WI38 (cell line): ENCODE data around the gene RBM33.

Source experiments
- H3K4me3 ChIP-seq: 2 replicates; pipeline ENCODE4 v1.5.1; 2011; ENCODE audit warnings: low read depth, mild to moderate bottlenecking, control low read depth, low read length
- TF ChIP-seq, protein P1 (sequence below): IDR thresholded peaks from 2 replicates; pipeline ENCODE4 v1.5.1; 2012; ENCODE audit warnings: low read depth, mild to moderate bottlenecking, control low read depth, low read length

Gene RBM33

DNA sequence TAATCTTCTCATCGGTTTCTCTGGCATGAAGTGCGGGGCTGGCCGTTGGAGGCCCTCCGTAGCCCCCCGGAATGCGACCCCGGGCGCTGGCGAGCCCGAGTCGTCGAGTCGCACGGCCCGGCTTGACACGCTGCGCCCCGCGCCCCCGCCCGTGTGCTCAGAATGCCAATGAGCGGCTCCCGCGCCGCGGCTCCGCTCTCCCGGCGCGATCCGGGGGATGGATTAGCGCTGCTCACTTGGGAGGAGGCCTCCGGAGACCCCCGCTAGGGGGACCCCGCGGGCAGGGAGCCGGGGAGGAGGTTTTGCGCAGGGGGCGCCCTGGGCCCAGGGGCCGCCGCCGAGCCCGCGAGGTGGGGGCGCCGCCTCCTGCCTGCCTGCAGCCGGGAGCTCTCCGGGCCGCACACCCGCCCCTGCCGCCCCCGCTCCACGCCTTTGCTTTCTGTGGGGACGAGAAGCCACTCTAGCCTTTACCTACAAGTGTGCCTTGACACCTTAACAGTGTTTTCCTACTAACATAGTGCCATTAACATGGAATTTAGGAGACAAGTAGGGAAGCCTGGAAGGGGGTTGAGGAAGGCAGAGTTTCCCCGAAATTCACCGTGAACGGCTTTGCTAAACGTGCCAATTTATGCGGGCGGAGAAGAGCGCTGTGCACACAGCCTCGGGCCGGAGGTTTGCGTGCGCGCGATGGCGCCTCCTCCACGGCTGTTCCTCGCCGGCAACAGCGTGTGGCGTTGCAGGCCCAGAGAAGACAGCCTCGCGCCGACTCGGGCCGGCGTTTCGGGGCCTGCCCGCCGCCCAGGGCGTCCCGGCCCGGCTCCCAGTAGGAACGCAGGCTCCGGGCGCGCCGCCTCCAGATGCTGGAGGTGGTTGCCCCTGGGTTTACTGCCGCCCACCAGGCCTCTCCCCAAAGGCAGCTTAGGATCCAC, 160.7 kb downstream of the RBM33 start:
- TF ChIP-seq, protein P1, sequence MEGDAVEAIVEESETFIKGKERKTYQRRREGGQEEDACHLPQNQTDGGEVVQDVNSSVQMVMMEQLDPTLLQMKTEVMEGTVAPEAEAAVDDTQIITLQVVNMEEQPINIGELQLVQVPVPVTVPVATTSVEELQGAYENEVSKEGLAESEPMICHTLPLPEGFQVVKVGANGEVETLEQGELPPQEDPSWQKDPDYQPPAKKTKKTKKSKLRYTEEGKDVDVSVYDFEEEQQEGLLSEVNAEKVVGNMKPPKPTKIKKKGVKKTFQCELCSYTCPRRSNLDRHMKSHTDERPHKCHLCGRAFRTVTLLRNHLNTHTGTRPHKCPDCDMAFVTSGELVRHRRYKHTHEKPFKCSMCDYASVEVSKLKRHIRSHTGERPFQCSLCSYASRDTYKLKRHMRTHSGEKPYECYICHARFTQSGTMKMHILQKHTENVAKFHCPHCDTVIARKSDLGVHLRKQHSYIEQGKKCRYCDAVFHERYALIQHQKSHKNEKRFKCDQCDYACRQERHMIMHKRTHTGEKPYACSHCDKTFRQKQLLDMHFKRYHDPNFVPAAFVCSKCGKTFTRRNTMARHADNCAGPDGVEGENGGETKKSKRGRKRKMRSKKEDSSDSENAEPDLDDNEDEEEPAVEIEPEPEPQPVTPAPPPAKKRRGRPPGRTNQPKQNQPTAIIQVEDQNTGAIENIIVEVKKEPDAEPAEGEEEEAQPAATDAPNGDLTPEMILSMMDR: peak; percentile 45
- peak overlapping the region; percentile 48 for H3K4me3 ChIP-seq

DNA sequence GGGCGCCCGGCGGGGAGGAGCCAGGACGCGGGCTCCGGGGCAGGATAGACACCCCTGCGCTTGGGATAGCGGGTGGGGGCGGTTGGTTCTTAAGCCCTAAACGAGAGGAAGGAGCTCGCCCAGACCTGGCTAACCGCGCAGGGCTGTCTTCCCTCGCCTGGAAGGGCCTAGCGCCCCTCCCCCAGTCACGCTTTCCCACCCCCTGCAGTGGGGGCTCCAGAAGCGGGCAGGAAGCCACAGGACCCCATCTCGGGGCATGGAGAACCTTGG, 161.3 kb downstream of the RBM33 start:
- TF ChIP-seq, protein P1: no peak
- H3K4me3 ChIP-seq: peak overlapping the region; percentile 48

DNA sequence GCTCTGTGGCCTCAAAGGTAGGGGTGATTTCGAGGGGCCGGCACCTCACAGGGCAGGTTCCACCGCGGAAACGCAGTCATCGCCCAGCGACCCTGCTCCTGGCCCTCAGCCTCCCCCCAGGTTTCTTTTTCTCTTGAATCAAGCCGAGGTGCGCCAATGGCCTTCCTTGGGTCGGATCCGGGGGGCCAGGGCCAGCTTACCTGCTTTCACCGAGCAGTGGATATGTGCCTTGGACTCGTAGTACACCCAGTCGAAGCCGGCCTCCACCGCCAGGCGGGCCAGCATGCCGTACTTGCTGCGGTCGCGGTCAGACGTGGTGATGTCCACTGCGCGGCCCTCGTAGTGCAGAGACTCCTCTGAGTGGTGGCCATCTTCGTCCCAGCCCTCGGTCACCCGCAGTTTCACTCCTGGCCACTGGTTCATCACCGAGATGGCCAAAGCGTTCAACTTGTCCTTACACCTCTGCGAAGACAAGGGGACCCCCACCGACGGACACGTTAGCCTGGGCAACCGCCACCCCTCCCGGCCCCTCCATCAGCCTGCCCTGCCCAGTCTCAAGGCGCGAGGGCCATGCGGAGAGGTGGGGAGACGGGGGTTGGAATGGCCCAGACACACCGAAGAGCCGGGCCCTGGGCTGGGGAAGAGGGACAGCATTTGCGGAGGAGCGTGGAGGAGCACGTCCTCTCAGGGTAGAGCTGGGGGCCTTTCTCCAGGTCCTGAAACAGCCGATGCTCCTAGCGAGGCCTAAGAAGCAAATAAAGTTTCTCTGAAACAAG, 161.8 kb downstream of the RBM33 start:
- H3K4me3 ChIP-seq: peak overlapping the region; percentile 48
- TF ChIP-seq, protein P1: no peak

DNA sequence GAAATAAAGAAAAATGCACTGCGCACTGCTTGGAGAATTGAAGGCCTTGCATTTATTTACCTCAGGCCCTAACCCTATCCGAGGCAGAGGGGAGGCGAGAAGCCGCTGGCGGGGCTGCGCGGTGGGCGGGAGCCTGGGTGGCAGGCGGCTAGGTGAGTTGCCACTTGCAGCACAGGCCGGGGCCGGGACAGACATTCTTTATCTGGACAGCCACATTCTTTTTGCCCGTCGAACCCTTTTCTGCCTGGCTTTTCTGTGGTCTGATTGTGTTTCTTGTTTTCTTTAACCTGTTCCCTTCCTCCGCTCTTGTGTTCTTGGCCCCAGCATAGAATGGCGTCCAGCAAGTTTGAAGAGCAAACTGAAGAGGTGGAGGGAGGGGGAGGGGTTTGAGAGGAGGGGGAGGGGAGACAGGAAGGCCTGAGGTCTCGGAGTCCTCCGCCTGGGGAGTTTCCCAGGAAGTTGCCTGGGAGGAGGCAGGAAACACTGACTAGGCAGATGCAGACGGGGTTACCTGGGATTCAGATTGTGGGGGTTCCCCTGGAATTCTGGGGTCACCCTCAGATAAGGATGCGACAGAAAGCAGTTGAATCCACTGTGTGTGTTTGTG, 162.7 kb downstream of the RBM33 start:
- TF ChIP-seq, protein P1: no peak
- H3K4me3 ChIP-seq: no peak overlapping the region

DNA sequence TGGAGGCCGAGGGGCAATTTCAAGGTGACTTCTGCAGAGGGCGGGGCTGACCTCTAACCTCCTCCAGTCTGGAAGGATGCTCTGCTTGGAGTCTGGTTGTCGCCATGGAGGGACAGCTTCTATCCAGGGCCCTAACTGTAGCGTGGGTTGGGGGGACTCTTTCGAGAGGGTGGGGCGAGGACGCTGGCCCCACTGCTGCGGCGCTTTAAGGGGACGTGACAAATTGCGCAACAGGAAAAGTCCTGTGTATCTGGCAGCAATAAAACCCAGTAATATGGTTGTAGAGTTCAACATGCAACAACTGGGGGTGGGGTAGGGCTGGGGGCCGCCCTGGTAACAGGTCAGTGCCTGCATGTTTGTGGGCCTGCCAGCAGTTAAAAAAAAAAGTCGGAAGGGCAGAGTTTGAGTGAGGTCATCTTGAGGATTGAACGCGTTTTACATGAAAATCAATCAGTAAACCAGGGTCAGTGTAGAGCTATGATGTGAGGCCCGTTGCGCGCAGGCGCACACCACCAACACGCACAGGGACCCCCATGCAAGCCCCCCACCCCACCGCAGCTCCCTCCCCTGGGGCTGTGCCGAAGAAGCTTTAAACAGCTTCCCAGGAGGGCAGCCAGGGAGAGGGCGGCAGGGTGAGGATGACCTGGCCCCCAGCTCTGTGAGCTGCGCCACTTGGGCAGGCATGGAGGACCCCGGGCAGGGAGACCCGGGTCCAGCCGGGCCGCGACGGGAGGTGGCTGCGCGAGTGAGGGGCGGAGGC, 163.5 kb downstream of the RBM33 start:
- no peak overlapping the region for H3K4me3 ChIP-seq
- TF ChIP-seq, protein P1: no peak

DNA sequence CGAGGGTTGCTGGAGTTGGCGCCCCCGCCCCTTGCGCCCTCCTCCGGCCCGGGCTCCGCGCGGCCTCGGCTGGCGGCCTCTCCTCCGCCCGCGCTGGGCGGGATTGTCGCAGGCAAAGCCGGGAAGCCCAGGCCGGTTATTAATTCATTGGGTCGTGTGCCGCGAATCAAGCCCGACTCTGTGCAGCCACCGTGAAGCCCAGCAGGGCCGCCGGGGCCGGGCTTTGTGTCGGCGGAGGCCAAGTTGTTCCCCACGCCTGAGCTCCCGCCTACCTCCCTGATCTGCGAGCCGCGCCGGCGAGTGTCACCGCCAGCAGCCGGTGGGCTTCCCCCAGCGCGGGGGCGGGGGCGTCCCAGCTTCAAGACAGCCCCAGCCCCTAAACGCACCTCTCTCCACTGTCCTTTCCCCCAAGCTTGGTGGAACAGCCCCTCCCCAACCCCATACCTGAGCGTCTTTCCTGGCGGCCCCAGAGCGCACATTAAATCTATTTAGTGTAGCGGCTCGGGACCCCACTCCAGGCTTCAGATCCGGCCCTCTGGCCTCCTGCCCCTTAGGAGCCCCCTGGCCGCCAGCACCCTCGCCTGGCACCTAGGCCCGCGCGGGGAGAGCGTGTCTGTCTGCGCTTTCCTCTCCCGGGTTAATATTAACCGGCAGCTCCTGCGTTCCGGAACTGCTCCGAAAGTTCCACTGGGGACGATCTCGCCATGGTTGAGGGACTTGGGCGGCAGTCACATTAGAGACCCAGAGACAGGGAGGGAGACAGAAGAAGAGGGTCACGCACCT, 164.3 kb downstream of the RBM33 start:
- H3K4me3 ChIP-seq: no peak overlapping the region
- TF ChIP-seq, protein P1: no peak
